ENCODE data around the gene TRPM1.

GRCh38 chr15:30954674-30955073 is 146.9 kb downstream of the TRPM1 start:
- TF ChIP-seq CTCF (IDR thresholded peaks at IDR 0.05) (no peak), POLR2A (IDR thresholded peaks at IDR 0.05) (no peak)
